OCI-LY1 (cell line): Measurements from ENCODE around the gene FNDC8.

ENCODE experiments used
- H2AFZ ChIP-seq: fragments of 200-600 bp; sonication (generic), shearing (Covaris generic); 2 replicates; pipeline ENCODE4 v1.6.0; 2014; ENCODE audit warnings: antibody characterized with exemption, mild to moderate bottlenecking, low read length
- H3F3A ChIP-seq: fragments of 200-600 bp; sonication (generic), shearing (Covaris generic); 2 replicates; pipeline ENCODE4 v1.6.0; 2014; ENCODE audit warnings: mild to moderate bottlenecking, antibody characterized with exemption, low read length, moderate library complexity; ENCODE audit not compliant: insufficient read depth
- H3K27ac ChIP-seq: fragments of 200-600 bp; sonication (generic); 2 replicates; pipeline ENCODE4 v1.5.1; 2014; ENCODE audit warnings: low read length, mixed run types, mild to moderate bottlenecking, low read depth; ENCODE audit not compliant: poor library complexity, severe bottlenecking
- H3K27me3 ChIP-seq: fragments of 200-600 bp; sonication (generic); 2 replicates; pipeline ENCODE4 v1.6.0; 2014; ENCODE audit warnings: antibody characterized with exemption, mild to moderate bottlenecking, low read length, moderate library complexity; ENCODE audit not compliant: insufficient read depth
- H3K36me3 ChIP-seq: fragments of 200-600 bp; sonication (generic); 2 replicates; pipeline ENCODE4 v1.6.1; 2014; ENCODE audit warnings: mild to moderate bottlenecking, antibody characterized with exemption, low read length, moderate library complexity, mixed read lengths; ENCODE audit not compliant: insufficient read depth
- H3K4me1 ChIP-seq: fragments of 200-600 bp; sonication (generic); 2 replicates; pipeline ENCODE4 v1.5.1; 2014; ENCODE audit warnings: mild to moderate bottlenecking, low read length, moderate library complexity; ENCODE audit not compliant: insufficient read depth, severe bottlenecking
- H3K4me2 ChIP-seq: fragments of 200-600 bp; sonication (generic), shearing (Covaris generic); 2 replicates; pipeline ENCODE4 v1.6.1; 2014; ENCODE audit warnings: low read length
- H3K4me3 ChIP-seq: fragments of 200-600 bp; sonication (generic); 2 replicates; pipeline ENCODE4 v1.5.1; 2014; ENCODE audit warnings: low read length, low read depth, mild to moderate bottlenecking, mixed read lengths; ENCODE audit not compliant: poor library complexity, severe bottlenecking
- H3K79me2 ChIP-seq: fragments of 200-600 bp; shearing (Covaris generic); 2 replicates; pipeline ENCODE4 v1.6.1; 2016; ENCODE audit warnings: mixed run types, low read length, mixed read lengths; ENCODE audit not compliant: insufficient read depth
- H3K9ac ChIP-seq: fragments of 200-600 bp; sonication (generic), shearing (Covaris generic); 2 replicates; pipeline ENCODE4 v1.6.1; 2014; ENCODE audit warnings: mild to moderate bottlenecking, low read length, mixed read lengths
- H3K9me2 ChIP-seq: fragments of 200-600 bp; sonication (generic), shearing (Covaris generic); 2 replicates; pipeline ENCODE4 v1.6.1; 2014; ENCODE audit warnings: low read depth, mild to moderate bottlenecking, low read length, mixed read lengths
- H3K9me3 ChIP-seq: fragments of 200-600 bp; shearing (Covaris generic); 2 replicates; pipeline ENCODE4 v1.6.1; 2014; ENCODE audit warnings: low read length, mixed read lengths
- H4K20me1 ChIP-seq: fragments of 200-600 bp; sonication (generic), shearing (Covaris generic); 2 replicates; pipeline ENCODE4 v1.6.0; 2016; ENCODE audit warnings: mild to moderate bottlenecking, low read length; ENCODE audit not compliant: insufficient read depth
- CTCF ChIP-seq: fragments of 200-600 bp; sonication (generic), shearing (Covaris generic); IDR thresholded peaks from 2 replicates; pipeline ENCODE4 v1.5.1; 2017; ENCODE audit warnings: mild to moderate bottlenecking, antibody characterized with exemption, low read length, moderate library complexity, mixed read lengths
- EZH2 ChIP-seq: fragments of 200-600 bp; sonication (generic), shearing (Covaris generic); IDR thresholded peaks from 2 replicates; pipeline ENCODE4 v1.8.0; 2017; ENCODE audit warnings: borderline replicate concordance, mixed run types, mild to moderate bottlenecking, antibody characterized with exemption, low read length, moderate library complexity, mixed read lengths

Gene FNDC8

GRCh38 chr17:35080536-35080935 lies 40.9 kb upstream of the FNDC8 start:
- no peak overlapping the region for H3K4me3 ChIP-seq
- TF ChIP-seq CTCF (no peak), EZH2 (no peak)
- no peak overlapping the region for H3K27ac ChIP-seq
- H3K4me2 ChIP-seq: no peak overlapping the region
- H3K36me3 ChIP-seq: no peaks in the 10 kb centered on the region
- H2AFZ ChIP-seq: no peak overlapping the region
- H3K4me1 ChIP-seq: peaks cover 5% of the 10 kb centered on the region
- no peaks in the 10 kb centered on the region for H3K9me3 ChIP-seq
- no peak overlapping the region for H3K9ac ChIP-seq
- no peaks in the 10 kb centered on the region for H4K20me1 ChIP-seq
- no peaks in the 10 kb centered on the region for H3K27me3 ChIP-seq
- H3F3A ChIP-seq: no peaks in the 10 kb centered on the region
- no peaks in the 10 kb centered on the region for H3K9me2 ChIP-seq
- H3K79me2 ChIP-seq: no peaks in the 10 kb centered on the region

GRCh38 chr17:35081638-35082037 lies 39.8 kb upstream of the FNDC8 start:
- Histone ChIP-seq H3K79me2 (no peaks in the 10 kb centered on the region), H3K4me1 (peaks cover 5% of the 10 kb centered on the region), H3K27me3 (no peaks in the 10 kb centered on the region), H3K4me2 (no peak overlapping the region), H2AFZ (no peak overlapping the region), H3K9me3 (no peaks in the 10 kb centered on the region), H3K4me3 (no peak overlapping the region), H3K27ac (no peak overlapping the region), H3K36me3 (no peaks in the 10 kb centered on the region), H3F3A (no peaks in the 10 kb centered on the region), H3K9ac (no peak overlapping the region), H3K9me2 (no peaks in the 10 kb centered on the region), H4K20me1 (no peaks in the 10 kb centered on the region)
- TF ChIP-seq CTCF: no peak
- TF ChIP-seq EZH2: no peak

GRCh38 chr17:35082073-35082657 lies 39.2 kb upstream of the FNDC8 start:
- Histone ChIP-seq H3K4me2 (no peak overlapping the region), H2AFZ (no peak overlapping the region), H3K4me1 (peaks cover 5% of the 10 kb centered on the region), H3K4me3 (no peak overlapping the region), H3K9me3 (no peaks in the 10 kb centered on the region), H3K9ac (no peak overlapping the region), H4K20me1 (no peaks in the 10 kb centered on the region), H3K36me3 (no peaks in the 10 kb centered on the region), H3K27me3 (no peaks in the 10 kb centered on the region), H3K79me2 (no peaks in the 10 kb centered on the region), H3K9me2 (no peaks in the 10 kb centered on the region), H3F3A (no peaks in the 10 kb centered on the region), H3K27ac (no peak overlapping the region)
- TF ChIP-seq CTCF (no peak), EZH2 (no peak)
